WTC11 (cell line): ENCODE results near the gene ACYP2. TPM values are rescaled to one million over a fixed set of nuclear protein-coding genes. Genes with fewer than 3 reads are reported as not detected.

ENCODE experiments used
- ATAC-seq: fragments of 200-7000 bp; cut with Tn5 transposase; 2 replicates; pipeline ENCODE4 v1.10.0; 2021; ENCODE audit warnings: mild to moderate bottlenecking, moderate library complexity
- CTCF ChIA-PET: fragments of 300-600 bp; sonication (Branson Sonifier 250); formaldehyde crosslinking; loops from one replicate; lab custom pipeline; 2021; ENCODE audit warnings: antibody characterized with exemption; lab: Charles Lee
- POLR2A ChIA-PET: fragments of 350-600 bp; sonication (Branson Sonifier 250); formaldehyde crosslinking; loops from one replicate; lab custom pipeline; 2021; ENCODE audit warnings: antibody characterized with exemption; lab: Charles Lee
- DNase-seq: peaks from one replicate; pipeline ENCODE4 v3.0.0; 2021; ENCODE audit warnings: low spot score
- H3K27ac Mint-ChIP-seq: 2 replicates; pipeline ENCODE4 v1.8.0; 2021; ENCODE audit warnings: mixed read lengths
- H3K27me3 Mint-ChIP-seq: 2 replicates; pipeline ENCODE4 v1.8.0; 2021; ENCODE audit warnings: low read depth, mild to moderate bottlenecking, moderate library complexity, mixed read lengths
- H3K36me3 Mint-ChIP-seq: 2 replicates; pipeline ENCODE4 v1.8.0; 2021; ENCODE audit warnings: mixed read lengths
- H3K4me1 Mint-ChIP-seq: 2 replicates; pipeline ENCODE4 v1.8.0; 2022; ENCODE audit warnings: mixed read lengths
- H3K4me3 Mint-ChIP-seq: 2 replicates; pipeline ENCODE4 v1.8.0; 2021; ENCODE audit warnings: mild to moderate bottlenecking, moderate library complexity, mixed read lengths
- H3K9me3 Mint-ChIP-seq: 2 replicates; pipeline ENCODE4 v1.8.0; 2021; ENCODE audit warnings: mixed read lengths
- E2F5 ChIP-seq: sonication (generic); formaldehyde crosslinking; IDR thresholded peaks from 2 replicates; pipeline ENCODE4 v1.8.1; 2022; ENCODE audit warnings: mild to moderate bottlenecking, moderate library complexity, missing genetic modification reagents
- ELF4 ChIP-seq: sonication (generic); formaldehyde crosslinking; IDR thresholded peaks from 2 replicates; pipeline ENCODE4 v1.8.1; 2022; ENCODE audit warnings: low read depth, mild to moderate bottlenecking, moderate library complexity, missing genetic modification reagents
- FOXK1 ChIP-seq: sonication (generic); formaldehyde crosslinking; IDR thresholded peaks from 2 replicates; pipeline ENCODE4 v1.8.0; 2022; ENCODE audit warnings: mild to moderate bottlenecking, moderate library complexity, missing genetic modification reagents
- HMGXB4 ChIP-seq: sonication (generic); formaldehyde crosslinking; IDR thresholded peaks from 2 replicates; pipeline ENCODE4 v1.8.1; 2023; ENCODE audit warnings: mild to moderate bottlenecking, moderate library complexity, missing genetic modification reagents
- JAZF1 ChIP-seq: fragments of 250-450 bp; sonication (Bioruptor Pico); IDR thresholded peaks from 2 replicates; pipeline ENCODE4 v1.9.0; 2021; ENCODE audit warnings: moderate library complexity, mild to moderate bottlenecking, inconsistent platforms
- MLX ChIP-seq: sonication (generic); formaldehyde crosslinking; IDR thresholded peaks from 2 replicates; pipeline ENCODE4 v1.8.1; 2023; ENCODE audit warnings: mild to moderate bottlenecking, missing genetic modification reagents, moderate library complexity
- MXD4 ChIP-seq: fragments of 250-450 bp; sonication (Bioruptor Pico); IDR thresholded peaks from 2 replicates; pipeline ENCODE4 v1.8.0; 2021; ENCODE audit warnings: mild to moderate bottlenecking, moderate library complexity, borderline replicate concordance
- NFE2L1 ChIP-seq: sonication (generic); formaldehyde crosslinking; IDR thresholded peaks from 2 replicates; pipeline ENCODE4 v1.8.1; 2023; ENCODE audit warnings: missing genetic modification reagents
- NFYB ChIP-seq: sonication (generic); formaldehyde crosslinking; conservative IDR thresholded peaks from 2 replicates; pipeline ENCODE4 v1.8.0; 2022; ENCODE audit warnings: low read depth, missing genetic modification reagents
- NR1H2 ChIP-seq: sonication (generic); formaldehyde crosslinking; IDR thresholded peaks from 2 replicates; pipeline ENCODE4 v1.9.0; 2021; ENCODE audit warnings: mild to moderate bottlenecking, moderate library complexity, missing genetic modification reagents
- NR2C2 ChIP-seq: sonication (generic); formaldehyde crosslinking; IDR thresholded peaks from 2 replicates; pipeline ENCODE4 v1.8.0; 2022; ENCODE audit warnings: mild to moderate bottlenecking, missing genetic modification reagents
- PRRX2 ChIP-seq: fragments of 250-450 bp; sonication (Bioruptor Pico); IDR thresholded peaks from 2 replicates; pipeline ENCODE4 v1.8.0; 2021; ENCODE audit warnings: mild to moderate bottlenecking
- TP53 ChIP-seq: sonication (generic); formaldehyde crosslinking; IDR thresholded peaks from 2 replicates; pipeline ENCODE4 v1.8.1; 2023; ENCODE audit warnings: mild to moderate bottlenecking, missing genetic modification reagents
- ZNF317 ChIP-seq: sonication (generic); formaldehyde crosslinking; IDR thresholded peaks from 2 replicates; pipeline ENCODE4 v1.8.1; 2023; ENCODE audit warnings: low read depth, mild to moderate bottlenecking, moderate library complexity, missing genetic modification reagents, borderline replicate concordance
- ZNF416 ChIP-seq: fragments of 250-450 bp; sonication (Bioruptor Pico); IDR thresholded peaks from 2 replicates; pipeline ENCODE4 v1.9.0; 2021; ENCODE audit warnings: mild to moderate bottlenecking, inconsistent platforms
- ZNF671 ChIP-seq: fragments of 250-450 bp; sonication (Bioruptor Pico); IDR thresholded peaks from 2 replicates; pipeline ENCODE4 v1.8.0; 2021; ENCODE audit warnings: mild to moderate bottlenecking
- total RNA-seq: library from RNA; stranded (reverse); gene quantifications from 3 replicates; pipeline ENCODE4 v1.2.3, GENCODE V29; 2021

The ACYP2 gene
- total RNA-seq, 1 experiment from 2014 or later, result 4.4 TPM

GRCh38 chr2:54149638-54150441 is 34.4 kb downstream of the ACYP2 start (continued):
- TF ChIP-seq NR1H2, result no peak
- no peak for TF ChIP-seq E2F5
- no peak for TF ChIP-seq ELF4
- TF ChIP-seq JAZF1 (CRISPR knock-in tag), result no peak
- no peak for TF ChIP-seq NFE2L1 (CRISPR knock-in tag)

GRCh38 chr2:54158311-54158710 is 42.9 kb downstream of the ACYP2 start:
- CTCF ChIA-PET, result no interaction called here

GRCh38 chr2:54161660-54162424 is 46.4 kb downstream of the ACYP2 start:
- no peak for ATAC-seq
- ChIA-PET POLR2A (no interaction called here), CTCF (interaction anchor here (1.3 to 1.4 kb wide), 2 partner anchors 15 to 341 kb away, joined by 3 to 6 read pairs; no protein-coding TSS in a partner anchor)
- H3K27me3 Mint-ChIP-seq, result no peaks in the 10 kb centered on the region
- H3K27ac Mint-ChIP-seq, result no peak overlapping the region
- no peaks in the 10 kb centered on the region for H3K9me3 Mint-ChIP-seq
- DNase-seq, result no peak
- H3K4me1 Mint-ChIP-seq, result no peaks in the 10 kb centered on the region
- no peaks in the 10 kb centered on the region for H3K36me3 Mint-ChIP-seq
- no peak for TF ChIP-seq MLX (CRISPR knock-in tag)
- TF ChIP-seq MXD4 (CRISPR knock-in tag), result no peak
- no peak overlapping the region for H3K4me3 Mint-ChIP-seq

More at GRCh38 chr2:54158311-54158710, 42.9 kb downstream of the ACYP2 start:
- ATAC-seq, result no peak
- Mint-ChIP-seq H3K27me3 (no peaks in the 10 kb centered on the region), H3K4me1 (no peaks in the 10 kb centered on the region), H3K9me3 (peaks cover 14% of the 10 kb centered on the region), H3K36me3 (0 out of 2 replicates have a peak, but pooled peaks cover 3% of the 10 kb centered on the region), H3K4me3 (no peak overlapping the region), H3K27ac (no peak overlapping the region)
- no peak for TF ChIP-seq HMGXB4
- no peak for TF ChIP-seq FOXK1 (CRISPR knock-in tag)
- TF ChIP-seq NR2C2 (CRISPR knock-in tag), result no peak
- TF ChIP-seq ZNF317, result no peak
- no peak for TF ChIP-seq NFYB (CRISPR knock-in tag)
- TF ChIP-seq ZNF416 (CRISPR knock-in tag), result no peak
- POLR2A ChIA-PET, result no interaction called here
- DNase-seq, result no peak

- no peak for TF ChIP-seq NFYB (CRISPR knock-in tag)
- TF ChIP-seq NFE2L1 (CRISPR knock-in tag), result no peak
- no peak for TF ChIP-seq ZNF671
- no peak for TF ChIP-seq PRRX2 (CRISPR knock-in tag)
- no peak for TF ChIP-seq TP53
- TF ChIP-seq, all 79 proteins: peak for 0
- H3K27me3 Mint-ChIP-seq, result no peaks in the 10 kb centered on the region
- no peaks in the 10 kb centered on the region for H3K36me3 Mint-ChIP-seq
- H3K9me3 Mint-ChIP-seq, result no peaks in the 10 kb centered on the region
- no peaks in the 10 kb centered on the region for H3K4me1 Mint-ChIP-seq
- no peak overlapping the region for H3K27ac Mint-ChIP-seq
- DNase-seq (no peak), ATAC-seq (no peak)
- H3K4me3 Mint-ChIP-seq, result no peak overlapping the region
- POLR2A ChIA-PET, result no interaction called here
- CTCF ChIA-PET, result interaction anchor here (0.7 kb wide), 1 partner anchor 57 kb away, joined by 3 read pairs; no protein-coding TSS in a partner anchor
Measured at GRCh38 chr2:54164106-54164505, 48.7 kb downstream of the ACYP2 start.
